Gastroesophageal sphincter (tissue), 3 donors: ENCODE results near the gene LACTBL1.

Experiments used
- CTCF ChIP-seq, 4 experiments: fragments of 200-600 bp in 2 of 4; fragments of 450-650 bp in 2 of 4; sonication (generic) in 1 of 4; IDR thresholded peaks; one replicate each; pipeline ENCODE4 v1.5.1; 2017 to 2019; ENCODE audit warnings: antibody characterized with exemption in 4 of 4, mild to moderate bottlenecking in 2 of 4, moderate library complexity in 2 of 4
- POLR2A ChIP-seq, 2 donors: fragments of 450-650 bp; IDR thresholded peaks; one replicate each; pipeline ENCODE4 v1.6.1; 2017; ENCODE audit warnings: antibody characterized with exemption in 2 of 2, mild to moderate bottlenecking in 2 of 2, moderate library complexity in 1 of 2
- POLR2AphosphoS5 ChIP-seq: sonication (generic); formaldehyde crosslinking; IDR thresholded peaks from one replicate; pipeline ENCODE4 v1.6.1; 2017; ENCODE audit warnings: antibody characterized with exemption

- TF ChIP-seq CTCF (IDR thresholded peaks at IDR 0.05) (no peak), POLR2AphosphoS5 (no peak), POLR2A (IDR thresholded peaks at IDR 0.05) (no peak)
These were observed 15.6 kb downstream of the LACTBL1 start for GRCh38 chr1:22957066-22957465.
